T-helper 1 cell treated with Interleukin-12 subunit alpha and Interleukin-12 subunit beta and Interleukin-4 antibody, amounts not matched to agents 30 μg/mL and 1 μg/mL, for 36 hours (primary cell): ENCODE results near the gene TBC1D30.

ENCODE experiments used
- H3K27ac Mint-ChIP-seq: one replicate; pipeline ENCODE4 v1.8.0; 2021; ENCODE audit warnings: mild to moderate bottlenecking, mixed read lengths
- H3K27me3 Mint-ChIP-seq: one replicate; pipeline ENCODE4 v1.8.0; 2021; ENCODE audit warnings: low read depth, mixed read lengths
- H3K36me3 Mint-ChIP-seq: one replicate; pipeline ENCODE4 v1.8.0; 2021; ENCODE audit warnings: low read depth, mixed read lengths
- H3K4me1 Mint-ChIP-seq: one replicate; pipeline ENCODE4 v1.8.0; 2021; ENCODE audit warnings: low read depth, mixed read lengths
- H3K4me3 Mint-ChIP-seq: one replicate; pipeline ENCODE4 v1.8.0; 2021; ENCODE audit warnings: mild to moderate bottlenecking, moderate library complexity, mixed read lengths
- H3K9me3 Mint-ChIP-seq: one replicate; pipeline ENCODE4 v1.8.0; 2021; ENCODE audit warnings: mixed read lengths

The TBC1D30 gene

GRCh38 chr12:64923536-64923935, 99.1 kb downstream of the TBC1D30 start:
- no peaks in the 10 kb centered on the region for H3K9me3 Mint-ChIP-seq
- H3K27me3 Mint-ChIP-seq = peaks cover 8% of the 10 kb centered on the region

More at GRCh38 chr12:64923536-64923935, 99.1 kb downstream of the TBC1D30 start:
- H3K4me3 Mint-ChIP-seq = no peak overlapping the region
- H3K27ac Mint-ChIP-seq = no peak overlapping the region
- H3K4me1 Mint-ChIP-seq = no peaks in the 10 kb centered on the region
- H3K36me3 Mint-ChIP-seq = no peaks in the 10 kb centered on the region
